Lung (tissue), 12 donors: ENCODE measurements around the gene ACSF3. TPM values are rescaled to one million over a fixed set of nuclear protein-coding genes. Genes with fewer than 3 reads are reported as not detected.

Source experiments
- ATAC-seq: fragments of 200-7000 bp; cut with Tn5 transposase; one replicate; pipeline ENCODE4 v1.9.1; 2020; ENCODE audit warnings: moderate number of reproducible peaks; ENCODE audit not compliant: insufficient read depth, low FRiP score
- DNase-seq, 3 donors: peaks; one replicate each; pipeline ENCODE4 v3.0.0-alpha.2; 2013 to 2017
- H3K27ac ChIP-seq, 2 donors: one replicate each; pipeline ENCODE4 v1.5.1; 2013; ENCODE audit warnings: mild to moderate bottlenecking in 2 of 2, moderate library complexity in 2 of 2, control low read depth in 1 of 2, inconsistent platforms in 1 of 2, low read depth in 1 of 2, low read length in 1 of 2
- H3K27me3 ChIP-seq, 3 donors: one replicate each; pipeline ENCODE4 v1.5.1; 2013; ENCODE audit warnings: low read length in 2 of 3; ENCODE audit not compliant: control insufficient read depth in 3 of 3, insufficient read depth in 3 of 3
- H3K36me3 ChIP-seq, 4 donors: one replicate each; pipeline ENCODE4 v1.5.1; 2013; ENCODE audit warnings: low read length in 4 of 4, mild to moderate bottlenecking in 1 of 4, moderate library complexity in 1 of 4; ENCODE audit not compliant: control insufficient read depth in 4 of 4, insufficient read depth in 4 of 4
- H3K4me1 ChIP-seq, 5 donors: one replicate each; pipeline ENCODE4 v1.5.1; 2013; ENCODE audit warnings: low read length in 5 of 5, mild to moderate bottlenecking in 2 of 5, moderate library complexity in 1 of 5; ENCODE audit not compliant: control insufficient read depth in 5 of 5, insufficient read depth in 5 of 5
- H3K4me3 ChIP-seq: one replicate; pipeline ENCODE4 v1.5.1; 2013; ENCODE audit warnings: mild to moderate bottlenecking, control low read depth, moderate library complexity
- H3K9ac ChIP-seq, 2 donors: one replicate each; pipeline ENCODE4 v1.5.1; 2013; ENCODE audit warnings: low read length in 2 of 2, control low read depth in 1 of 2; ENCODE audit not compliant: insufficient read depth in 1 of 2
- H3K9me3 ChIP-seq, 4 donors: one replicate each; pipeline ENCODE4 v1.5.1; 2013; ENCODE audit warnings: low read length in 3 of 4, mild to moderate bottlenecking in 1 of 4, moderate library complexity in 1 of 4; ENCODE audit not compliant: control insufficient read depth in 4 of 4, insufficient read depth in 3 of 4
- WGBS, 2 donors: extraction: QIAGEN DNeasy Blood & Tissue Kit; methylation state at CpG; one replicate each; pipeline ENCODE4 v1.1.7; 2013; 5-methylcytosine and 5-hydroxymethylcytosine counted together
- polyA plus RNA-seq, 2 donors: library from polyadenylated mRNA; stranded (reverse); fragments of 200-250 nt; gene quantifications; one replicate each; pipeline ENCODE4 v1.2.1, GENCODE V29; 2013
- total RNA-seq, 2 donors: library from RNA; depleted of rRNA in 1 of 2; stranded (reverse); fragments of >200 nt in 1 of 2; gene quantifications; one replicate each; pipeline ENCODE4 v1.2.1, GENCODE V29; 2014 to 2021
- TF ChIP-seq, protein P1 (sequence below): IDR thresholded peaks from 2 replicates; pipeline ENCODE4 v1.5.1; 2012; ENCODE audit warnings: mild to moderate bottlenecking; ENCODE audit errors: control extremely low read depth, extremely low read depth
- donor health status: control.
- donor health status: control.
- donor health status: Bipolar disorder and iron deficiency.
- donor health status: healthy.
- donor health status: DM: yes; HTN: yes; CAD: no.

The ACSF3 gene
- total and polyA plus RNA-seq, 4 donors, result 17.4 to 33.6 (median 31.2) TPM

DNA sequence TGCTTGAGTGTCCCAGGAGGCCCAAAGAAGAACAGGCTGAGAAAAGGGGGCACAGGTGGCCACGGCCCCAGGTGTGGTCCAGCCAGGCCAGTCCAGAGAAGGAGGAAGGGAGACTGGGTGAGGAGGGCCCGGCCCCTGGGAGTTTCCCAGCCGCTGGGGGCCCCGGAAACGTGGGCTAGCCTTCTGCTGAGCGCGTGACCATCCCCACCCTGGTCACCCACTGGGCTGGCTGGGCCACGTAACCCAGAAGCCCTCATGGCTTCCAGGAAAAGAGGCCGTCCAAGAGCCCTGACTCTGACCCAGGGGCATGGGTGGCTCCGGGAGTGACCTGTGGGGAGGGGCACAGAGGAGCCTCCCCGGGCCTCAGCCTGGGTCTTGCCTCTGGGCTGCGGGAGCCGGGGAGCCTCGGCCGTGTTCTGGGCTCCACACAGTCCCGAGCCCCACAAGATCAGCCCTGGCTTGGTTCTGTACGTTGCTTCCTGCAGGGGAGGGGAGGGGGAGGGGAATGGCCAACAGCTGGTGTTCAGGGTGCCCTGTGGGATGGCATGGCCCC is 29.8 kb upstream of the ACSF3 start:
- Histone ChIP-seq H3K36me3 (no peaks in the 10 kb centered on the region), H3K27ac (no peak overlapping the region), H3K9me3 (no peaks in the 10 kb centered on the region), H3K9ac (no peak overlapping the region), H3K4me3 (no peak overlapping the region), H3K4me1 (no peaks in the 10 kb centered on the region), H3K27me3 (peaks cover 0 to 4% (median 0%) of the 10 kb centered on the region in 3 donors)
- no peak for DNase-seq
- WGBS, 2 donors, result 82 to 88% methylated on average over 17 of the region's 17 CpGs
- no peak for ATAC-seq
- TF ChIP-seq, protein P1, sequence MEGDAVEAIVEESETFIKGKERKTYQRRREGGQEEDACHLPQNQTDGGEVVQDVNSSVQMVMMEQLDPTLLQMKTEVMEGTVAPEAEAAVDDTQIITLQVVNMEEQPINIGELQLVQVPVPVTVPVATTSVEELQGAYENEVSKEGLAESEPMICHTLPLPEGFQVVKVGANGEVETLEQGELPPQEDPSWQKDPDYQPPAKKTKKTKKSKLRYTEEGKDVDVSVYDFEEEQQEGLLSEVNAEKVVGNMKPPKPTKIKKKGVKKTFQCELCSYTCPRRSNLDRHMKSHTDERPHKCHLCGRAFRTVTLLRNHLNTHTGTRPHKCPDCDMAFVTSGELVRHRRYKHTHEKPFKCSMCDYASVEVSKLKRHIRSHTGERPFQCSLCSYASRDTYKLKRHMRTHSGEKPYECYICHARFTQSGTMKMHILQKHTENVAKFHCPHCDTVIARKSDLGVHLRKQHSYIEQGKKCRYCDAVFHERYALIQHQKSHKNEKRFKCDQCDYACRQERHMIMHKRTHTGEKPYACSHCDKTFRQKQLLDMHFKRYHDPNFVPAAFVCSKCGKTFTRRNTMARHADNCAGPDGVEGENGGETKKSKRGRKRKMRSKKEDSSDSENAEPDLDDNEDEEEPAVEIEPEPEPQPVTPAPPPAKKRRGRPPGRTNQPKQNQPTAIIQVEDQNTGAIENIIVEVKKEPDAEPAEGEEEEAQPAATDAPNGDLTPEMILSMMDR, result no peak

DNA sequence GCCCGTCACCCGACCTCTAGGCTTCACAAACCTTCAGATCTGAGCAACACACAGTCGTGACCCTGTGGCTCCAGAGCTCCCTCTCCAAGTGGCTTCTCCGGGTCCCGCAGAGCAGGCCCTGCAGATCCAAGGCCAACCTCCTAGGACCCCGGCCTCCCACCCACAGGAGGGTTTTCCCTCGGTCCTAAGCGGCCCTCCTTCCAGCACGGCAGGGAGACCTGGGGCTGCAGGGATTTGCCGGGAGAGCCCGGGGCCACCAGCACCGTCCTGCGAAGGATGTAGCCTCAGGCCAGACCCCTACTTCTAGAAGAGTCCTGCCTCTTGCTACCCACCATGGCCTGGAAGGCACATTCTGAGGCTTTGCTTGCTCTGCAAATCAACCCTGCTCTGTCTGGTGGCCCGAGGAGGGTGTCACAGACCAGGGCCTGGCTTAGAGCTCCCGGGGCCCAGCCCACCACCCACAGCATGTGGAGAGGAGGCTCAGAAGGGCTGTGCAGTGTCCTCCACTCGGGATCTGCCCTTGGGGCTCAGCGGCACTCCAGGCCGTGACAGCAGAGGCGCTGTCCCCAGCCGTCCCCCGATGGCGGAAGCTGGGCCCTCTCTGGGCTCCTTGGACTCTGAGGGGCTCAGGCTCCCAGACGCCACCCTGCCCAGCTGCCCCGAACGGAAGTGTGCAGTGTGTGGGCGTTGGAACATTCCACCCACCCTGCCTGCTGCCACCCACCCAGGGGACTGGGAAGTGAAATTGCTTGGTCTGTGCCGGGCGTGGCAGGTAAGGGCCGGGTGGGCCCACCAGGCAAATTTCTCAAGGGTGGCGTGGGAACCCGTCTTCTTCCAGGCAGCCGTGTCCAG is 28.8 kb upstream of the ACSF3 start:
- Histone ChIP-seq H3K4me1 (no peaks in the 10 kb centered on the region), H3K4me3 (no peak overlapping the region), H3K36me3 (no peaks in the 10 kb centered on the region), H3K27me3 (peaks cover 0 to 4% (median 0%) of the 10 kb centered on the region in 3 donors), H3K9me3 (no peaks in the 10 kb centered on the region), H3K27ac (no peak overlapping the region), H3K9ac (no peak overlapping the region)
- WGBS, 2 donors, result 83% methylated on average over 32 of the region's 32 CpGs
- DNase-seq (no peak), ATAC-seq (peak; percentile 34)
- TF ChIP-seq, protein P1, result no peak

DNA sequence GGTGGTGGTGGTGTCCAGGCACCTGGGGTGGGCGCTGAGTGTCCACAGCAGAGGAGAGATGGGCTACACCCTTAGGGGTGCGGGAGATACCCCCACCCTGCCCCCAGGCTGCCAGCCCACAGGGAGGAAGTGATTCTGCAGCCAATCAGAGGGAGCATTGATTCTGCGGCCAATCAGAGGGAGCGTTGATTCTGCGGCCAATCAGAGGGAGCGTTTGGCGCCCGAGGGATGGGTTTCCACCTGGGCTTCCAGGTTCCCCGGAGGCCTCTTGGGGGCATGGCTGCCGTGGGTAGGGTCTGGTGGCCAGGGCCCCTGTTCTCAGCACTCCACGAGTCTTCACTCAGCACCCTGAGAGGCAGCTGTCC is 28.2 kb upstream of the ACSF3 start:
- ATAC-seq (no peak), DNase-seq (no peak)
- Histone ChIP-seq H3K9me3 (no peaks in the 10 kb centered on the region), H3K27me3 (peaks cover 0 to 4% (median 0%) of the 10 kb centered on the region in 3 donors), H3K36me3 (no peaks in the 10 kb centered on the region), H3K9ac (no peak overlapping the region), H3K4me3 (no peak overlapping the region), H3K4me1 (no peaks in the 10 kb centered on the region), H3K27ac (no peak overlapping the region)
- WGBS, 2 donors, result 87% methylated on average over 11 of the region's 11 CpGs
- TF ChIP-seq, protein P1, result no peak
